Ramos (cell line): ENCODE measurements around the gene TTC34.

Experiments used
- in situ Hi-C: fragments of 300-500 bp; cut with MboI; formaldehyde crosslinking; loops from one replicate; pipeline ENCODE4 v1.14.3; 2022; ENCODE audit warnings: low sequenced_read_pairs; ENCODE audit not compliant: unreplicated experiment

The TTC34 gene

GRCh38 chr1:2623571-2624337 is 177.7 kb downstream of the TTC34 start:
- in situ Hi-C loops = no loop called here

DNA sequence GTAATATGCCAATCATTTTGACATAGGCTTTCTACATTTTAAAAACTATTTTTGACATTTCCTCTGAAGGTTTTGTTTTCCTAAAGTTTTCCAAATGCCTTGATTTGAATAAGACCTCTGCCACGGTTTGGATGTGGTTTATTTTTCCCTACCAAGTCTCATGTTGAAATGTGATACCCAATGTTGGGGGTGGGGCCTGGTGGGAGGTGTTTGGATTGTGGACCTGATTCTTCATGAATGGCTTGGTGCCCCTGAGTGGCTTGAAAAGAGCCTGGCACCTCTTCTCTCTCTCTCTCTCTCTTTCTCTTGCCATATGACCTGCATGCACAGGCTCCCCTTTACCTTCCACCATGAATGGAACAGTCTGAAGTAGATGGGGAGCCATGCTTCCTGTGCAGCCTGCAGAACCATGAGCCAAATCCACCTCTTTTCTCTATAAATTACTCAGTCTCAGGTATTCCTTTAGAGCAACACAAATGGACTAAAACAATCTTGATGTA is 183.5 kb downstream of the TTC34 start:
- in situ Hi-C loops = no loop called here

GRCh38 chr1:2614145-2614544 is 187.3 kb downstream of the TTC34 start:
- in situ Hi-C loops = no loop called here

- in situ Hi-C loops = no loop called here
Observed at GRCh38 chr1:2612591-2613365, 188.7 kb downstream of the TTC34 start.

DNA sequence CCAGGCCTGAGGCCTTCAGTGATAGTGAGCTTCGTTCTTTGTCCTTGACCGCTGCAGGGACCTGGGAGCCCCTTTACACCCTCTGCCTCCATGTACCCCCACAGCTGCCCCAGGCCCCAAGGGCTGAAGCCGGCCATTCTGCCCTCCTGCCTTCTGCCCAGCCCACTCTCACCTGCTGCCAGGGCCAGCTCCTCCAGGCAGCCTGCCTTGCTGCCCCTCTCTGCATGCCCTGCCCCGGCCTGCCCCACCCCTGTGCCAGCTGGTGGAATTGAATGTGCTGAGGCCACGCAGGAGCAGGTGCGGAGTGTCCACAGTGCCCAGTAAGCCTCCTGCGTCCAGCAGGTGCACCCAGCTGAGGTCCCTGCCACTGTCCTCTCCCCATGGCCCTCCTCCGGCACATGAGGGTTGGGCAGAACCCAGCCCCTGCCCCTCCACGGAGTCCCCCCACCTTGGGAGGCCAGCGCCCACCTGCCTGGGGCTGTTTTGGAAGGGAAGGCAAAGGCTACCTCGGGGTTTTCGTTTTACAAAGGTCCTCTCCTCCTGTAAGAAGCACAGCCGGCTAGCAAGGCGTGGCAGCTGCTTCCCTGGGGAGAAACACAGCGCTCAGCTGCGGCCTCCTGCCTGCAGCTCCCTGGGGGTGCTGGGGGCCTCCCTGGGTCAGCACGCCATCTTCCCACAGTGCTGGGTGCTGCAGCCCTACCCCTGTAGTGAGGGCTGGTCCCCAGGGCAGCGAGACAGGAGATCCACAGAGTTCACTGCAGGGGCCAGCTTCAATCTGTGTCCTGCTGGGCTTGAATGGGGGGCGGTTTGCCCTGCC is 189.7 kb downstream of the TTC34 start:
- in situ Hi-C loops = no loop called here

DNA sequence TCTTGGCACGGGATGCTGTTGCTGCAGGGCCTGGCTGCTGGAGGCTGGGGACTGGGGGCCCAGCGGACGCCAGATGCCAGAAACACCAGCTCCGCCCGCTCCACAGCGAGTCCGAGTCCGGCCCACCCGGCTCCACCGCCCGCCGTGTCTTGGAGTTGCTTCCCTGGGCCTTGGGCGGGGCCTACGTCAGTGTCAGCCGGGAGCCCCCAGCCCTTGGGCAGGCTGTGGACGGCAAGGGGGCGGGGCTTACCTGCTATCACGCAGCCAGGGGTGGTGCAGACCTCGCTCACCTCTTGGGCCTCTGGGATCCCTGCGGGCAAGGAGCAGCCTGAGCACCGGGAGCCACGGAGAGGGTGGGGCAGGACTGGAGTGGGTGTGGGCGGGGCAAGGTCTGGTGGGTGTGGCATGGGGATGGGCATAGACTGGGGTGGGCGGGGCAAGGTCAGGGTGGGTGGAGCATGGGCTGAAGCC is 190.4 kb downstream of the TTC34 start:
- in situ Hi-C loops = no loop called here

DNA sequence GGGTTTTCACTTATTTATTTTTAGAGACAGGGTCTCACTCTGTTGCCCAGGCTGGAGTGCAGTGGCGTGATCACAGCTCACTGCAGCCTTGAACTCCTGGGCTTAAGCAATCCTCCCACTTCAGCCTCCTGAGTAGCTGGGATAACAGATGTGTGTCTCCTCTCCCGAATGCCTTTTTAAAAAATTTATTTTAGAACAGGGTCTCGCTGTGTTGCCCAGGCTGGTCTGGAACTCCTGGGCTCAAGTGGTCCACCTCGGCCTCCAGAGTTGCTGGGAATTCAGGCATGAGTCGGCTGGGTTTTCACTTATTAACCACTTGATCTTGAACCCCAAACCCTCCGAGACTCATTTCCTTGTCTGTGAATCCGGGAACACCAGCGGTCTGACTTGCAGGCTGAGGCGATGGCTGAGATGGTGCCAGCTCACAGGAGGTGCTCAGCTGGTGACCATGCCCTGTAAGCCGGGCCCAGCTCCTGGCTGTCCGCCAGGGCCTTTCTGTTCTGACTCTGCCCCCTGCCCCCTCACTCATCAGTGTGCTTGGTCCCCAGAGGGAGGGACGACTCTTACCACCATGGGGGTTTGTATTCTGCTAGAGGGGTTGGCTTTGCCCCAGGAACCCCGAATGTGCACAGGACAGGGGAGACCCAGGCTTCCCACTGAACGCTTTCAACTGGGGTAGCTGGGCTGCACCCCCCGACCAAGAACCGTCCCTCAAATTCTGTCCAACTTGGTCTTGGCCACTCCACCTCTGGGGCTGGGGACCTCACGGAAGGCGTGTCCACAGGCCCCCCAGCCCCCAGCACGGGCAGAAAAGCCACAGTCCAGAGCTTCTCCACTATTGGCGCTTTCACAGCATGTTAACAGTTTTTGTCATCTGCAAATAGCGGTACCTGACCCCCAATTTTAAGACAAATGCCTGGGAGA is 191.2 kb downstream of the TTC34 start:
- in situ Hi-C loops = no loop called here

DNA sequence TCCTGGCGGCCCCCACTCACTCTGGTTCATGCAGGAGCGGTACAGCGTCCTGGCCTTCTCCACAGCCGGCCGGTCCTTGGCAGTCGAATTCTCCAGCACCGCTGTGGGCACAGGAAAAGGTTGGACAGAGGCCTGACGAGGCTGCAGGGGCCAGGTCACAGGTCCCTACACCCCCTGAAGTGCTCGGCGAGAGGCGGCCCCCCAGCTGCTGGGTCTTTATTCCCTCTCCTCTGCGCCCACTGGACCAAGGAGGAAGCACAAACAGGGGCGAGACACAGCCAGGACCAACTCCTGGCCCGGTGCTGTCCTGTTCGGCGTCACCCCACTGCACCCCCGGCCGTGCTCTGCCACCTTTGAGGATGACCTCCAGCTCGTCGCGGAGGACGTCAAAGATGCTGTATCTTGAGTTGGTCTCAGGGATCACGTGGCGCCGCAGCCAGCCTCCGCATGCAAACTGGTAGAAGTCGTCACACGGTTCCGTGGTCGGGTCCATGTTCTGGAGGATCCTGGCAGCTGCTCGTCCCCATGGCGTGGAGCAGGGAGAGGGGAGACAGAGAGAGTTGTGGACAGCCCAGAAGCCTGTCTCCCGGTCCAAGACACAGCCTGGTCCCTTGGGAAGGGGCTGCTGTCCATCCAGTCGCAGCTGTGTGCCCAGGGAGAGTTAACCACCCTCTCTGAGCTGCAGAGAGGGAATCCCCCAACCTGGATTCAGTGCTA is 192.0 kb downstream of the TTC34 start:
- in situ Hi-C loops = no loop called here

DNA sequence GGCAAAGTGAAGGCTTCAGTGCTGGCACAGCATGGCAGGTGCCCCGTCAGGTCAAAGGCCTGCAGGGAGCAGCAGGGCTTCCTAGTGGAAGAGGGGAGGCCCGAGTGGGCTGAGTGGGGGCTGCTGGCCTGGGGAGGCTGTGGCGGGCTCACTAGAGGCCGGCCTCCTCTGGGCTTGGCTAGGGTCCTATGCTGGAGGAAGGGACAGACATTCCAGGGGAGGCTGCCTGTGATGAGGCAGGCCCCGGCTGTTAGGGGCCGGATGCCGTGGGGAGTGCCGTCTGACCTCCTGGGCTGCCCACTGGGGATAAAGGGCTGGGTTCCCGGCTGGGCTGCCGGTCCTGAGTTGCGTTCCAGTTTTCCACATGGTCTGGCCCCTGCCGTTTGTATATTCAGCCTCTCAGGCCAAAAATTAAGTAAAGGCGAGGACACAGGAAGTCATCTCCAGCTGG is 193.8 kb downstream of the TTC34 start:
- in situ Hi-C loops = no loop called here

DNA sequence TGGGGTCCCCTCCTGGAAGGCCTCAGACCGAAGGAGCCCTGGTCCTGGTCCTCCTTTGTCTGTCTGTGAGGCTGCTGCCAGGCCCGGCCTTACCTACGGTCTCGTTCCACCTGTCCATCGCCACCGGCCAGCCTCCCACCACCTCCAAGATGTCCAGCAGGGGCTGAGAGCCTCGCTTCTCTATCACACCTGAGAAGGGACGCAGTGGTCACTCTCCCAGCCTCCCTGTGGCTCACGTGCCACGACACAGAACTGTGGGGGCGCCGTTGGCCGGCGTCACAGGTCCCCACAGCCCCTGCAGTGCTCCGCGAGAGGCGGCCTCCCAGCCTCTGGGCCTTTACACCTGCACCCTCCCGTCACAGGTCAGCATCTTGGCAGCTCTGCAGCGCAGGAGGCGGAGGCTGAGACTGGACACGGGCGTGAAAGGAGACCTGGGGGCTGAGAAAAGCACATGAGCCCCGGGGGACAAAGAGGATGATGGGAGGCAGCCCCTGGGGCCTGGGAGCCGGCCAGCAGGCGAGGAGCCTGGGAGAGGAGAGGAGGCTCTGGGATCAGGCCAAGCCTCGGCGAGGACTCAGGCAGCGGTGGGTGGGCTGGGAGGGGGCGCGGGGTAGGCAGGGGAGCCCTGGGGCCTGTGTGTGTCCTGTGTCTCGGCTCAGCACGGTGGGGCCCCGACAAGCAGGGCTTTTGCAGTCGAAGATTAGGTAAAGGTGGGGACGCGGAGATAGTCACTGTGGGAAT is 194.4 kb downstream of the TTC34 start:
- in situ Hi-C loops = no loop called here

GRCh38 chr1:2606396-2606880 is 195.1 kb downstream of the TTC34 start:
- in situ Hi-C loops = no loop called here

GRCh38 chr1:2605509-2606395 is 195.7 kb downstream of the TTC34 start:
- in situ Hi-C loops = no loop called here

- in situ Hi-C loops = no loop called here
Observed at GRCh38 chr1:2604844-2605508, 196.5 kb downstream of the TTC34 start.

- in situ Hi-C loops = no loop called here
Observed at GRCh38 chr1:2604156-2604843, 197.2 kb downstream of the TTC34 start.

- in situ Hi-C loops = no loop called here
Observed at GRCh38 chr1:2603521-2604155, 197.9 kb downstream of the TTC34 start.
